ENCODE measurements around the gene ZNF844. TPM values are rescaled to one million over a fixed set of nuclear protein-coding genes. Genes with fewer than 3 reads are reported as not detected.

ZNF844 gene
- total and polyA plus RNA-seq, 2 of the 8 experiments (the other 6 are each of a cell fraction or from before 2014, with no cell fraction given), result 3.1 to 9.8 TPM

DNA sequence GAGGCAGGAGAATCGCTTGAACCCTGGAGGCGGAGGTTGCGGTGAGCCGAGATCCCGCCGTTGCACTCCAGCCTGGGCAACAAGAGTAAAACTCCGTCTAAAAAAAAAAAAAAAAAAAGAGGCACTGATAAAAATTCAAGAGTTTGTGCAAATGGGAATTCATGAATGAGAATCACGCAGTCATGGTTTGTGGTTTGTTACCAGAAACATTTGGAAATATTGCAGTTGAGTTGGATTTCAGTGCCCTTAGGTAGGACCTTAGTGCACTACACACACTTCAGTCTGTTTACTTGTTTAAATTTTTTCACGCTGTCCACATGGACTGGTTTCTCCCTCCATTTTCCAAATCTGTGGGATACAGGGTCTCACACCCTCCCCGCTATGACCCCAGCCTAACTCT is 28.4 kb downstream of the ZNF844 start:
- ChIA-PET POLR2A (ENCODE audit: partially characterized antibody) (interaction anchor here (0.7 to 4.8 kb wide), 9 partner anchors 10 to 556 kb away, joined by 3 to 24 read pairs (median 7); partner anchors contain the start of genes ZNF20 and ZNF844), CTCF (ENCODE audit: partially characterized antibody) (interaction anchor here (1.1 to 3.2 kb wide), 4 partner anchors 10 to 48 kb away, joined by 3 to 28 read pairs (median 13); partner anchors contain the start of gene ZNF20)
- H3K56ac ChIP-seq (replicated peaks; ENCODE audit: insufficient read length, low read depth, low read length), result no peak overlapping the region
- TF ChIP-seq, protein P1, sequence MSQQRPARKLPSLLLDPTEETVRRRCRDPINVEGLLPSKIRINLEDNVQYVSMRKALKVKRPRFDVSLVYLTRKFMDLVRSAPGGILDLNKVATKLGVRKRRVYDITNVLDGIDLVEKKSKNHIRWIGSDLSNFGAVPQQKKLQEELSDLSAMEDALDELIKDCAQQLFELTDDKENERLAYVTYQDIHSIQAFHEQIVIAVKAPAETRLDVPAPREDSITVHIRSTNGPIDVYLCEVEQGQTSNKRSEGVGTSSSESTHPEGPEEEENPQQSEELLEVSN (IDR thresholded peaks at IDR 0.05), result peak; percentile 42; the same call in 1 of the 2 replicates
- TF ChIP-seq SP1 (IDR thresholded peaks at IDR 0.05; ENCODE audit: low read depth, low read length) (no peak), TAF1 (IDR thresholded peaks at IDR 0.05; ENCODE audit: low read depth, low read length) (no peak), EP300 (IDR thresholded peaks at IDR 0.05; ENCODE audit: borderline replicate concordance in 1 of 2, low read depth in 2 of 2, low read length in 2 of 2) (no peak)
- no peak overlapping the region for H3K14ac ChIP-seq (ENCODE audit: insufficient read length)
- no peak for DNase-seq (ENCODE audit: low read depth in 1 of 2, low spot score in 2 of 2)
- H3K4me1 ChIP-seq (replicated peaks in 1 of 4; ENCODE audit: control insufficient read depth in 3 of 4, insufficient read depth in 4 of 4, low read length in 3 of 4), result no peaks in the 10 kb centered on the region; a peak in 1 of 7 replicates
- H3K4me2 ChIP-seq (ENCODE audit: insufficient read depth in 1 of 2, low read depth in 2 of 2, low read length in 2 of 2), result peak overlapping the region; percentile 79 to 90
- no peak overlapping the region for H2BK20ac ChIP-seq (ENCODE audit: low read length)
- H3K18ac ChIP-seq (ENCODE audit: extremely low read depth, low read length), result no peak overlapping the region; the same call in 1 of the 2 replicates
- H3K79me2 ChIP-seq (ENCODE audit: control insufficient read depth in 1 of 2, insufficient read depth in 2 of 2, low read length in 2 of 2), result peaks cover 0 to 42% of the 10 kb centered on the region in 2 experiments; a peak in 3 of 4 replicates
- H4K91ac ChIP-seq (replicated peaks; ENCODE audit: insufficient read length, low read length), result no peak overlapping the region
- 0 out of 2 replicates have a peak, but pooled peaks cover 2% of the 10 kb centered on the region for H3K23me2 ChIP-seq (ENCODE audit: low read depth, low read length)
- no peak overlapping the region for H2BK15ac ChIP-seq (ENCODE audit: low read length)
- no peaks in the 10 kb centered on the region for H3K27me3 ChIP-seq (replicated peaks in 1 of 4; ENCODE audit: control insufficient read depth in 3 of 4, extremely low read depth in 1 of 4, insufficient read depth in 3 of 4, low read length in 3 of 4)
- H3K79me1 ChIP-seq (ENCODE audit: low read depth, low read length), result peaks cover 3% of the 10 kb centered on the region; the same call in 1 of the 2 replicates
- no peak overlapping the region for H2BK120ac ChIP-seq (replicated peaks; ENCODE audit: low read depth, low read length)
- H2AFZ ChIP-seq (ENCODE audit: low read length), result no peak overlapping the region
- H3K9me3 ChIP-seq (ENCODE audit: insufficient read depth in 2 of 2, low read depth in 1 of 2, low read length in 1 of 2), result peaks cover 4 to 10% of the 10 kb centered on the region in 2 experiments; a peak in 2 of 4 replicates
- H4K20me1 ChIP-seq (replicated peaks in 1 of 2; ENCODE audit: control insufficient read depth in 1 of 2, insufficient read depth in 2 of 2, low read length in 2 of 2), result no peaks in the 10 kb centered on the region
- no peak overlapping the region for H3K23ac ChIP-seq (ENCODE audit: insufficient read length)
- no peak overlapping the region for H4K5ac ChIP-seq (ENCODE audit: insufficient read length, low read depth, low read length)
- H3K9ac ChIP-seq (replicated peaks in 1 of 4; ENCODE audit: extremely low read depth in 1 of 4, low read depth in 3 of 4, low read length in 3 of 4), result peak overlapping the region; percentile 89 to 94 (median 91)
- peak overlapping the region; percentile 62 to 93 (median 76) for H3K4me3 ChIP-seq (ENCODE audit: extremely low read depth in 1 of 4, insufficient read depth in 2 of 4, low read depth in 3 of 4, low read length in 4 of 4)
- no peak overlapping the region for H2AK5ac ChIP-seq (ENCODE audit: low read depth, low read length)
- H3K36me3 ChIP-seq (ENCODE audit: control insufficient read depth in 2 of 4, insufficient read depth in 4 of 4, low read length in 3 of 4), result peaks cover 2 to 33% (median 17%) of the 10 kb centered on the region in 4 experiments; a peak in 6 of 8 replicates
- H2BK5ac ChIP-seq (ENCODE audit: low read depth, low read length), result no peak overlapping the region; the same call in 1 of the 2 replicates
- no peak overlapping the region for H3K4ac ChIP-seq (replicated peaks; ENCODE audit: insufficient read length, low read depth, low read length)
- no peak overlapping the region for H3K27ac ChIP-seq (ENCODE audit: low read depth, low read length)
- H4K8ac ChIP-seq (ENCODE audit: extremely low read depth, insufficient read depth, low read length), result no peak overlapping the region; the same call in 1 of the 2 replicates
- WGBS, 2 experiments (ENCODE audit: extremely low coverage in 1 of 2, insufficient coverage in 1 of 2, insufficient read length in 1 of 2, insufficient replicate concordance in 2 of 2, low coverage in 1 of 2, low lambda C conversion rate in 2 of 2, missing lambda C conversion rate in 1 of 2), result 44% methylated on average over 4 of the region's 10 CpGs; no CpG with 5 or more reads in 1 of the 2 experiments
- H2BK12ac ChIP-seq (ENCODE audit: low read depth, low read length), result no peak overlapping the region
- no peak for FAIRE-seq

Measured in H1 (cell line).